ENCODE measurements around the gene TTC7B. TPM values are rescaled to one million over a fixed set of nuclear protein-coding genes. Genes with fewer than 3 reads are reported as not detected.

Gene TTC7B
- total RNA-seq, 1 experiment from 2014 or later: 70.6 TPM

DNA sequence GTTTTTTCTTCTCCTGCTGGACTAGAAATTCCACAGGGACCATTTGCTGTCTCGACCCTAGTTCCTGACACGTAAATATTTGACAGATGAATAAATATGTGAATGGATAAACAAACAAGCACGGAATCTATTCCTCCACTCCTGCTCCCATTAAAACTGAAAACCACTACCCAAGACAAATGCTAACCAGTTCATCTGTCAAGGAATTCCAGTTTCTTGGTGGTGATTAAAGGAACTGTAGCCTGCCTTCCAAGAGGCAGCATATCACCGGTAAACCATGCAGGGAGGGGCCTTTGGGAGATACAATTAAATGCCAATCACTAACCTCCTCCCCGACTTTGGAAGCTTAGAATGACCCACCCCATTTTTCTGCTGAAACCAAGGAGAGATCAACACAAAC lies 95.4 kb downstream of the TTC7B start:
- Histone ChIP-seq H3K4me1 (ENCODE audit: control insufficient read depth in 1 of 2, insufficient read depth in 2 of 2, low read length in 2 of 2) (peaks cover 6 to 33% of the 10 kb centered on the region in 2 experiments; a peak in 3 of 4 replicates), H3K27me3 (ENCODE audit: insufficient read depth, low read length) (no peaks in the 10 kb centered on the region), H3K36me3 (ENCODE audit: control insufficient read depth in 1 of 2, insufficient read depth in 2 of 2, low read length in 2 of 2) (no peaks in the 10 kb centered on the region), H3K27ac (ENCODE audit: low read depth, low read length) (no peak overlapping the region), H3K4me3 (replicated peaks in 1 of 2; ENCODE audit: low read depth in 1 of 2, low read length in 2 of 2) (no peak overlapping the region), H3K79me2 (ENCODE audit: insufficient read depth, low read length) (no peaks in the 10 kb centered on the region), H2AFZ (ENCODE audit: low read depth, low read length, poor library complexity, severe bottlenecking) (no peak overlapping the region), H3K4me2 (ENCODE audit: low read length) (no peak overlapping the region), H4K20me1 (ENCODE audit: insufficient read depth) (no peaks in the 10 kb centered on the region), H3K9ac (ENCODE audit: low read length) (no peak overlapping the region), H3K9me3 (ENCODE audit: control insufficient read depth in 1 of 2, insufficient read depth in 1 of 2, low read depth in 1 of 2, low read length in 2 of 2) (no peaks in the 10 kb centered on the region), H3K9me2 (ENCODE audit: insufficient read depth) (no peaks in the 10 kb centered on the region)
- intact Hi-C loops (cut with micrococcal nuclease): no loop called here
- DNase-seq (ENCODE audit: low read depth, low spot score) (no peak), ATAC-seq (no peak)
- no peak for TF ChIP-seq EZH2phosphoT487 (IDR thresholded peaks at IDR 0.05; ENCODE audit: borderline replicate concordance)
- CTCF ChIA-PET: no interaction called here
- no TSS peak for BruUV-seq (replicated peaks)
- POLR2A ChIA-PET: no interaction called here
- RAD21 ChIA-PET (ENCODE audit: low non-redundant PET in 1 of 2, low total read pairs in 2 of 2, uncharacterized antibody in 2 of 2, unreplicated experiment in 2 of 2): no interaction called here

DNA sequence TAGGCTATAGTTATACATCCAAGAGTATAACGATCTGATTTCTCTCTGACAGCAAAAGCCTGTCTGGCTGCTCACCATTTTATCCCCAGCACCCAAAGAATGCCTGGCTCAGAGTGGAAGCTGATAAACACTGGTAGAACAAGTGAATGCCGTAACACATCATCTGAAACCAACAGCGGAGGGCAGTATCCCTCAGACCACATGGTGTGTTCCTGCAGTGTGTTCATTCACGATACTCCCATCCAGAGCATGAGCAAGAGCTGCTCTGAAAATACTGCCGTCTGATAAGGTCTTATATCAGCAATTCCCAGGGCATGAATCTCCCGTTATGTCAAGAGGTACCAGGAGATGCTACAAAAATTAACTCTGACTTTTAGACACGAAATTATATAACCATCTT lies 95.9 kb downstream of the TTC7B start:
- Histone ChIP-seq H3K4me3 (replicated peaks in 1 of 2; ENCODE audit: low read depth in 1 of 2, low read length in 2 of 2) (no peak overlapping the region), H3K79me2 (ENCODE audit: insufficient read depth, low read length) (no peaks in the 10 kb centered on the region), H3K9me2 (ENCODE audit: insufficient read depth) (no peaks in the 10 kb centered on the region), H3K4me2 (ENCODE audit: low read length) (no peak overlapping the region), H3K4me1 (ENCODE audit: control insufficient read depth in 1 of 2, insufficient read depth in 2 of 2, low read length in 2 of 2) (peaks cover 6 to 35% of the 10 kb centered on the region in 2 experiments; a peak in 3 of 4 replicates), H4K20me1 (ENCODE audit: insufficient read depth) (no peaks in the 10 kb centered on the region), H3K9ac (ENCODE audit: low read length) (no peak overlapping the region), H2AFZ (ENCODE audit: low read depth, low read length, poor library complexity, severe bottlenecking) (no peak overlapping the region), H3K27ac (ENCODE audit: low read depth, low read length) (no peak overlapping the region), H3K27me3 (ENCODE audit: insufficient read depth, low read length) (no peaks in the 10 kb centered on the region), H3K9me3 (ENCODE audit: control insufficient read depth in 1 of 2, insufficient read depth in 1 of 2, low read depth in 1 of 2, low read length in 2 of 2) (no peaks in the 10 kb centered on the region), H3K36me3 (ENCODE audit: control insufficient read depth in 1 of 2, insufficient read depth in 2 of 2, low read length in 2 of 2) (no peaks in the 10 kb centered on the region)
- no TSS peak for BruUV-seq (replicated peaks)
- no peak for TF ChIP-seq CBX3 (IDR thresholded peaks at IDR 0.05; ENCODE audit: low read depth)
- no peak for TF ChIP-seq POLR2AphosphoS5 (IDR thresholded peaks at IDR 0.05; ENCODE audit: low read depth, low read length)
- TF ChIP-seq, protein P1, sequence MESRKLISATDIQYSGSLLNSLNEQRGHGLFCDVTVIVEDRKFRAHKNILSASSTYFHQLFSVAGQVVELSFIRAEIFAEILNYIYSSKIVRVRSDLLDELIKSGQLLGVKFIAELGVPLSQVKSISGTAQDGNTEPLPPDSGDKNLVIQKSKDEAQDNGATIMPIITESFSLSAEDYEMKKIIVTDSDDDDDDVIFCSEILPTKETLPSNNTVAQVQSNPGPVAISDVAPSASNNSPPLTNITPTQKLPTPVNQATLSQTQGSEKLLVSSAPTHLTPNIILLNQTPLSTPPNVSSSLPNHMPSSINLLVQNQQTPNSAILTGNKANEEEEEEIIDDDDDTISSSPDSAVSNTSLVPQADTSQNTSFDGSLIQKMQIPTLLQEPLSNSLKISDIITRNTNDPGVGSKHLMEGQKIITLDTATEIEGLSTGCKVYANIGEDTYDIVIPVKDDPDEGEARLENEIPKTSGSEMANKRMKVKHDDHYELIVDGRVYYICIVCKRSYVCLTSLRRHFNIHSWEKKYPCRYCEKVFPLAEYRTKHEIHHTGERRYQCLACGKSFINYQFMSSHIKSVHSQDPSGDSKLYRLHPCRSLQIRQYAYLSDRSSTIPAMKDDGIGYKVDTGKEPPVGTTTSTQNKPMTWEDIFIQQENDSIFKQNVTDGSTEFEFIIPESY (IDR thresholded peaks at IDR 0.05; ENCODE audit: extremely low read depth, insufficient replicate concordance, low read length): no peak
- no peak for TF ChIP-seq SIN3A (IDR thresholded peaks at IDR 0.05; ENCODE audit: low read depth)
- no peak for TF ChIP-seq JUND (IDR thresholded peaks at IDR 0.05)
- TF ChIP-seq CEBPB (IDR thresholded peaks at IDR 0.05; ENCODE audit: low read depth): no peak
- TF ChIP-seq EGR1 (IDR thresholded peaks at IDR 0.05; ENCODE audit: low read depth): no peak
- TF ChIP-seq, protein P2, sequence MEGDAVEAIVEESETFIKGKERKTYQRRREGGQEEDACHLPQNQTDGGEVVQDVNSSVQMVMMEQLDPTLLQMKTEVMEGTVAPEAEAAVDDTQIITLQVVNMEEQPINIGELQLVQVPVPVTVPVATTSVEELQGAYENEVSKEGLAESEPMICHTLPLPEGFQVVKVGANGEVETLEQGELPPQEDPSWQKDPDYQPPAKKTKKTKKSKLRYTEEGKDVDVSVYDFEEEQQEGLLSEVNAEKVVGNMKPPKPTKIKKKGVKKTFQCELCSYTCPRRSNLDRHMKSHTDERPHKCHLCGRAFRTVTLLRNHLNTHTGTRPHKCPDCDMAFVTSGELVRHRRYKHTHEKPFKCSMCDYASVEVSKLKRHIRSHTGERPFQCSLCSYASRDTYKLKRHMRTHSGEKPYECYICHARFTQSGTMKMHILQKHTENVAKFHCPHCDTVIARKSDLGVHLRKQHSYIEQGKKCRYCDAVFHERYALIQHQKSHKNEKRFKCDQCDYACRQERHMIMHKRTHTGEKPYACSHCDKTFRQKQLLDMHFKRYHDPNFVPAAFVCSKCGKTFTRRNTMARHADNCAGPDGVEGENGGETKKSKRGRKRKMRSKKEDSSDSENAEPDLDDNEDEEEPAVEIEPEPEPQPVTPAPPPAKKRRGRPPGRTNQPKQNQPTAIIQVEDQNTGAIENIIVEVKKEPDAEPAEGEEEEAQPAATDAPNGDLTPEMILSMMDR (IDR thresholded peaks at IDR 0.05 in 2 of 3, conservative IDR thresholded peaks at IDR 0.05 in 1 of 3; ENCODE audit: borderline replicate concordance in 1 of 3, insufficient read depth in 1 of 3, low read depth in 2 of 3, low read length in 2 of 3): no peak
- TF ChIP-seq EZH2 (IDR thresholded peaks at IDR 0.05): no peak
- TF ChIP-seq RAD21 (IDR thresholded peaks at IDR 0.05; ENCODE audit: low read depth): no peak
- no peak for TF ChIP-seq POLR2A (IDR thresholded peaks at IDR 0.05; ENCODE audit: borderline replicate concordance, extremely low read depth, insufficient read depth, insufficient read length)
- TF ChIP-seq, protein P3, sequence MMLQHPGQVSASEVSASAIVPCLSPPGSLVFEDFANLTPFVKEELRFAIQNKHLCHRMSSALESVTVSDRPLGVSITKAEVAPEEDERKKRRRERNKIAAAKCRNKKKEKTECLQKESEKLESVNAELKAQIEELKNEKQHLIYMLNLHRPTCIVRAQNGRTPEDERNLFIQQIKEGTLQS (IDR thresholded peaks at IDR 0.05): no peak
- ChIA-PET CTCF (interaction anchor here (1.2 kb wide), 1 partner anchor 453 kb away, joined by 3 read pairs; no protein-coding TSS in a partner anchor), RAD21 (ENCODE audit: low non-redundant PET in 1 of 2, low total read pairs in 2 of 2, uncharacterized antibody in 2 of 2, unreplicated experiment in 2 of 2) (no interaction called here), POLR2A (interaction anchor here (0.6 kb wide), 1 partner anchor 10 kb away, joined by 4 read pairs; no protein-coding TSS in a partner anchor)
- intact Hi-C loops (cut with micrococcal nuclease): no loop called here
- DNase-seq (ENCODE audit: low read depth, low spot score) (no peak), ATAC-seq (no peak)
